Stimulated activated CD4-positive, alpha-beta T cell treated with anti-CD3 and anti-CD28 coated beads, Interleukin-2, amount 100 ng/mL, for 48 hours (primary cell): Measurements from ENCODE around the gene ERCC1.
"Not testable (repeated sequence)": the region's sequence is repeated elsewhere in the genome, so short reads cannot be mapped to it uniquely, and the experiment has no call there.

Experiments used
- DNase-seq, 2 donors: peaks; one replicate each; pipeline ENCODE4 v3.0.0-alpha.2; 2020

ERCC1 gene

DNA sequence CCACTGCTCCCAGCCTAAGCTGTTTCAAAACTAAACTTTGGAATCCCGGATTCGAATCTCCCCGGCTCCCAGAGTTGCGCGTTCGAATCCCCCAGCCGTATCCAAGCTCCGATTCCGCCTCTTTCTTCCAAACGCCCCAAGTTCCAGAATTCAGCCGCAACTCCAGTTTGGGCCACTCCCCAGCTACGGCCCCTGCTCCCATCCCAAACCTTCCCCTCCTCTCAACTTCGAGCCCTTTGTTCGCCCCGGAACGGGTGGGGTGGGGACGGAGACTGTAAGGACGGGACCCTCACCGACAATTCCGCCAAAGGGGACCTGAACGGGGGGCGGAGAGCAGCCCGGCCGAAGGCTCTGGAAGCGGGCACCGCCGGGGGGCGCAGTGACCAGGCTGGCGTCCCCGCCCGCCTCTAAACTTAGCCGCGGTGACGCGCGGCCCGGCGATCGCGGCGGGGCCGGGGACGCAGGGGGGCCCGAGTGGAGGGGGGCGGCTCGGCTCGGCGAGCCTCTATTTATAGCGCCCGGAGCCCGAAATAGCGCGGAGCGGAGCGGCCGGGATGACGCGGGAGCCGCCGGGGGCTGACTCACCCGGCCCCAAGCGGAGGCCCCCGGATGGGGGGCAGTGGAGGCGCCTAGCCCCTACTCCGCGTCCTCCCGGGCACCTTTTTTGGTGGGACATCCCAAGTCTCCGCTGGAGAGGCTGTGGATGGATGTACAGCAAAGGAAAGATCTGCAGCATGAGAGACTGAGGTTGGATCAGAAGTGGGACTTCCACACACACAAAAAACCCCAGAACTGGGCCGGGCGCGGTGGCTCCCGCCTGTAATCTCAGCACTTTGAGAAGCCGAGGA is 4.9 kb upstream of the ERCC1 start:
- DNase-seq: no peak

DNA sequence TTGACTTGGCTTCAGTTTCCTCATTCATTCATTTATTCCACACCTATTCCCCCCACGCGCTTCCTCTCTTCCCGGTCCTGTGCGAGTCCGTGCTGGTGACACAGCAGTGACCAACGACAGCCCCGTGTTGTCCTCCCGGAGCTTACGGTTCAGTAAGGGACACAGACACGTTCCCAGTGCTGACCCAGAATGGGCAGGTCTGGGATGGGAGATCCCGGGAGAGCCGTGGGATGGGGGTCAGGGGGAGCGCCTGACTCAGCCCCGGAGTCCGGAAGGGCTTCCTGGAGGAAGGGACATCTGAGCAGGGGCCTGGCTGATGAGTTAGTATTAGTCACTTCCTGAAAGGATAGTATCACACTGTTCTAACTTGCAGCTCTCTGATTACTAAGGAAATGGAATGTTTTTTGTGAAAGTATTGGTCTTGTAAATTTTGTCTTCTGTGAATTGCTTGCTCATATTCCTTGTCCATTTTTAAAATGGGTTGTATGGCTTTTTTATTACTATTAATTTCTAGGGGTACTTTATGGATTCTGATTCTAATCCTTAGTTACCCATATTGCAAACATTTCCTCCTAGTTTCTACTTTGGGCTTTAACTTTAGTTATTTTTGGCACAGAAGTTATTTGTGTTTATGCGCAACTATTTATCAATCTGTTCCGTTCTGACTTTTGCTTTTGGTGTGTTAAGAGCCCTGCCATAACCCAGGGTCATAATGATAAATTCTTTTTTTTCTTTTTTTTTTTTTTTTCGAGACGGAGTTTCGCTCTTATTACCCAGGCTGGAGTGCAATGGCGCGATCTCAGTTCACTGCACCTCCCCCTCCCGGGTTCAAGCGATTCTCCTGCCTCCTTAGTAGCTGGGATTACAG is 708 bp upstream of the ERCC1 start:
- peak in 1 of 2 donors; percentile 36 for DNase-seq

DNA sequence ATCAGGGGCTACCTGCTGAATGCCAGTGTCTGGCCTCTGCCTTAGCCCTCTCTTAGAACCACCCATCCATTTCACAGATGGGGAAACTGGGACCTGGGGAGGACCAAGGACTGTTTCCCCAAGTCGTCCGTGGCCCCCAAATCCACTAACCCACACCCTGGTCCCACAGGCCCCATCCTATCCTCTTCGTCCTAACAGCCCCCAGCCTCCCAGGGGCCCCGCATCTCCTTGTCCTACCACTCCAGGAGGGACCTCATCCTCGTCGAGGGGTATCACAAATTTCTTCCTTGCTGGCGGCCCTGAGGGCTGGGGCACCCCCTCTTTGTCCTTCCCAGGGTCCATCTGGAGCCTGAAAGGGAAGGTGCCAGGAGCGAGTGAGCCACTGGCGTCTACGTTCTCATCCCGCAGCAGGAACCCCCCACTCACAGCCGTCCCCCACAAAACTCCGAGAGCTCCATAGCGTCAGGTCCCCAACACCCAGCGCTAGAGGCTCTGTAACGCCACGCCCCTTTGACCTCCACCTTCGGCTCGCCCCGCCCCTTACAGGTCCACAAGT is 606 bp downstream of the ERCC1 start:
- DNase-seq: peak in 1 of 2 donors; percentile 83

DNA sequence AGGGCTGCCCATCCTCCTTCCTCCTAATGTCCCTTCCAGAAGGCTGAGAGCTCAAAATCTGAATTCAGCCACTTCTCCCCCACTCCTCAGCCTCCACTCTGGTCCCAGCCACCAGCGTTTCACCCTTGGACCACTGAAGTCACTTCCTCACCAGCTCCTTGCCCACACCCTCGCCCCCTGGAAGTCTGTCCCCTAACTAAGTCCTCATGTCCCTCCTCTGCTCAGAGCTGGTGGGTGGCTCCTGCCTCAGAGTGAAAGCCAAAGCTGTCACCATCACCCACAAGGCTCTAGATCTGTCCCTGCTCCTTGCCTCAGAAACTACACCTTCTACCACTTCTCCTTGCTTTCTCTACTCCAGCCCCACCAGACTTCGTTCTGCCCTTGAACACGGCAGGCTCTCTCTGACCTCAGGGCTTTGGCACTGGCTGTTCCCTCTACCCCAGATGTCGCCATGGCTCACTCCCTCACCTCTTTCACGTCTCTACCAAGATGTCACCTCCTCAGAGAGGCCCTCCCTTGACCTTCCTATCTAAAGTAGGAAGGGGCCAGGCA is 1.7 kb downstream of the ERCC1 start:
- no peak for DNase-seq

DNA sequence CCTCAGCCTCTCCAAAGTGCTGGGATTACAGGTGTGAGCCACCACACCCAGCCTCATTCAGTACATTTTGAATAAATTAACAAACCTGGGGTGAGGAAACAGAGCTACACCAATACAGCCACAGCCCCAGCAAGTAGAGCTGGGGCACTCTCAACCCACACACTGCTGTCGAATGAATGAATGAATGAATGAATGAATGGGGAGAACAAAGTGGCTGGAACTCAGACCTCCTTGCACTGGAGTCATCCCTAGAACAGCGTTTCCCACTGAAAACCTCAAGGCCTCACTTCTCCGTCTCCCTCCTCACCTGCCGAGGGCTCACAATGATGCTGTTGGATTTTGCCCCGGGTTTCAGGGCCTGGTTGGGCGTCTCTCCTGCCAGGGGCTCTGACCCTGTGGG is 2.8 kb downstream of the ERCC1 start:
- DNase-seq: no peak

DNA sequence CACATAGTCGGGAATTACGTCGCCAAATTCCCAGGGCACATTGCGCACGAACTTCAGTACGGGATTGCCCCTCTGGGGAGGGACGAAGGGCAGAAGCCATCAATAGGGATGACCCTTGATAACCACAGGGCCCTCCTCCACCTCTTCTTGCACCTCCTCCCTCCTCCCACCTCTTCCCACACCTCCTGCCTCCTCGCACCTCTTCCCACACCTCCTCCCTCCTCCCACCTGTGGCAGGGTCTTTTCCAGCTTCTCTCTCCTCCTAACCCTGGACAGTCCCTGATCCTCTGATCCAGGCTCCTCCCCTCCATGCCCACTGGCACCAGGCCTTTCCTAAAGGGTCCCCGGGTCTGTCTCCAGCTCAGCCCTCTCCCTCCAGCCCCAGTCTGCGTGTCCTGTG is 3.4 kb downstream of the ERCC1 start:
- DNase-seq: no peak

DNA sequence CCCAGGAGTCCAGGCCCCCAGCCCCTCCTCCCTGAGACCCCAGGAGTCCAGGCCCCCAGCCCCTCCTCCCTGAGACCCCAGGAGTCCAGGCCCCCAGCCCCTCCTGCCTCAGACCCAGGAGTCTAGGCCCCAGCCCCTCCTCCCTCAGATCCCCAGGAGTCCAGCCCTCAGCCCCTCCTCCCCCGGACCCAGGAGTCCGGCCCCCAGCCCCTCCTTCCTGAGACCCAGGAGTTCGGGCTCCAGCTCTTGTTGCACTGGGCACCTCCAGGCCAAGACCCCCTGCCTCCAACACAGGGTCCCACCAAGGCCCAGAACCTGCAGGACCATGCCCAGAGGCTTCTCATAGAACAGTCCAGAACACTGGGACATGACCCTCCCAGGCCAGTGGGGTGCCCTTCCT is 3.8 kb downstream of the ERCC1 start:
- DNase-seq: no peak

DNA sequence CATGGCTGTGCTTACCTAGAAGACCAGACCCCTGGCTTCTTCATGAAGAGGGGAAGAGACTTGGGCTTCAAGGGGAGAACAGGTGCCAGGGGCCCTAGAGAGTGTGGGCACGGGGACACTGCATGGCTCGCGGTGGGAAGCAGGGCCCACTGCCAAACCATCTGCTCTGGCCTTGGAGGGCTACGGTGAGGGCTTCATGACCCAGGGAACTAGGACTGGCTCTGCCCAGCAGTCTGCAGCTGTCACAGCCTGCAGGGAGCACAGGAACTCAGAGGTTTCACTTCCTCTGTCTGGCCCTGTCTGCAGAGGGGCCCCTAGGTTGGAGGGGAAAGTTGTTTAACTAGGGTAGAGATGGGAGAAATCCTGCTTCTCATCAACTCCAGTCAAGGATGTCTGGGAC is 4.3 kb downstream of the ERCC1 start:
- no peak for DNase-seq

DNA sequence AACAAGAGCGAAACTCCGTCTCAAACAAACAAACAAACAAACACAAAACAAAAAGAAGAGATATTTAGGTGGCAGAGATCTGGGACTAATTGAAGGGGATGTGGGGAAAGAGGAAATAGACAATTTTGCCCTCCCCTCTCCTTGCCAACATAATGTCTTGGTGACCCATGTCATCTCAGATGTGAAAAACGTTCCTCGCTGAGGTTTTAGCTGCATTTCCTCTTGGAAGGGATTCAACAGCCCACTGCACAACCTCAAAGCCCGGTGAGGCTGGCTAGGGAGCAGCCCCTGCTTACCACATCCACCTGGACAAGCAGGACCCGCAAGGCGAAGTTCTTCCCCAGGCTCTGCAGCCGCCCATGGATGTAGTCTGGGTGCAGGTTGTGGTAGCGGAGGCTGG is 4.9 kb downstream of the ERCC1 start:
- no peak for DNase-seq

DNA sequence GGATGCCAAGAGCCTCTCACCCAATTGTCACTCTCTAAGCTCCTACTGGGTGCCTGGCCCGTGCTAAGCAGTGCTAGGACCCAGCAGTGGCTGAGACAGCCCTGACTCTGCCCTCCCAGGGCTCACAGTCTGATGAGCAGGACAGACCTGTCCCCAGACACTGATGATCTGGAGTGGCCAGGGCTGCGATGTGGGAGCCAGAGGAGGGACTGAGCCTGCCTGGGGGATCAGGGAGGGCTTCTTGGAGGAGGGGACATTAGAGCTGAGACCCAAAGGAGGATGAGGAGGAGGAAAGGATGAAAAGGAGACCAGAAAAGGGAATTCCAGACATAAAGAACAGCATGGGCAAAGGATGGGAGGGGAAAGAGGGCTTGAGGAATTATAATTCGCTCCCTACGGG is 6.6 kb downstream of the ERCC1 start:
- no peak for DNase-seq

DNA sequence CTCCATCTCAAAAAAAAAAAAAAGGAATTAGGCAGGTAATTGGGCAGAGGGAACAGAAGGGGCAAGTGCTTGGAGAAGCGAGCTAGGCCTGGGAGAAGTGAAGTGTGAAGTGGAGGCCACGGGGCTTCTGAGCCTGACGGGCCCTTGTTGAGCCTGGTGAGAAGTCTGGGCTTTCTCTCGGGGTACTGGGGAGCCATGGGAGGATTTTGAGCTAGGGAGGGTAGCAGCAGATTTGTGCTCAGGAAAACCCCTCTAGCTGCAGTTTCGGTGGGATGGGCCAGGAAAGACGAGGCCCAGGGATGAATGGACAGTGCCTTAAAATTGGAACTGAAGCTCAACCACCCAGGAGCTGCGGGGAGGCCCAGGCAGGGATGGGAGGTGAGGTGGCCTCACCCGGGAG is 9.2 kb downstream of the ERCC1 start:
- no peak for DNase-seq

DNA sequence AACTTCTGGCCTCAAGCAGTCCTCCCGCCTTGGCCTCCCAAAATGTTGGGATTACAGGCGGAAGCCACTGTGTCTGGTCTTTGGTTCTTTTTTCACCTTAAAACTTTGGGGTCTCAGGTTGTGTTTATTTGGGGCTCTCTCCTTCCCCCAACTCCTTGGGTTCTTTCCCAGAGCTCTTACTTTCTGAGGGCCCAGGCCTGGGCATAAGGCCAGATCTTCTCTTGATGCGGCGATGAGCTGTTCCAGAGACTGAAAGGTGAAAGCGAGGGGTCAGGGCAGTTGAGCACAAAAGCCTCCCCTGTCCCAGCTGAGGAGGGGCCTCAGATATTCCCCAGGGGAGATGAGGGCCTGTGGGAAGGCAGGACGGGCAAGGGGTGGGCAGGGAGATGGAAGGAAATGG is 10.2 kb downstream of the ERCC1 start:
- no peak for DNase-seq

DNA sequence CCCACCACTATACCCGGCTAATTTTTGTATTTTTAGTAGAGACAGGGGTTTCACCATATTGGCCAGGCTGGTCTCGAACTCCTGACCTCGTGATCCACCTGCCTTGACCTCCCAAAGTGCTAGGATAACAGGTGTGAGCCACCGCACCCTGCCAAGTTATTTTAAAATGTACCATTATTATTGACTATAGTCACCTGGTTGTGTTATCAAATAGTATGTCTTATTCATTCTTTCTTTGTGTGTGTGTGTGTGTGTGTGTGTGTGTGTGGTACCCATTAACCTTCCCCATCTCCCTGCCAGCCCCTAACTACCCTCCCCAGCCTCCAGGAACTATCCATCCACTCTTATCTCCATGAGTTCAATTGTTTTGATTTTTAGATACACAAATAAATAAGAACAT is 13.4 kb downstream of the ERCC1 start:
- DNase-seq: not testable (repeated sequence)

DNA sequence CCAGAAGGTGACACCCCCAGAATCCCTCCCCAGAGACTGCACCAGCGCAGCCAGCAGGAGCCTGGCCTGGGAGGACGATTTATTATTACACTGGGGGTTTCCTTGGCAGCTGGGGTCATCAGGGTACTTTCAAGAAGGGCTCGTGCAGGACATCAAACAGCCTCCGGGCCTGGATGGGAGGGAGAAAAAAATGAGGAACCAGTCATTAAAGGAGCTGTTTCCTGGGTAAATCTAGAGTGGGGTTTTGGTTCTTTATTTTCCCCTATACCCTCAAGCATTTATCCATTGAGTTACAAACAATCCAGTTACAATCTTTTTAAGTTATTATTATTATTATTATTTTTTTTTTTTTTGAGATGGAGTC is 14.2 kb downstream of the ERCC1 start:
- DNase-seq: no peak

DNA sequence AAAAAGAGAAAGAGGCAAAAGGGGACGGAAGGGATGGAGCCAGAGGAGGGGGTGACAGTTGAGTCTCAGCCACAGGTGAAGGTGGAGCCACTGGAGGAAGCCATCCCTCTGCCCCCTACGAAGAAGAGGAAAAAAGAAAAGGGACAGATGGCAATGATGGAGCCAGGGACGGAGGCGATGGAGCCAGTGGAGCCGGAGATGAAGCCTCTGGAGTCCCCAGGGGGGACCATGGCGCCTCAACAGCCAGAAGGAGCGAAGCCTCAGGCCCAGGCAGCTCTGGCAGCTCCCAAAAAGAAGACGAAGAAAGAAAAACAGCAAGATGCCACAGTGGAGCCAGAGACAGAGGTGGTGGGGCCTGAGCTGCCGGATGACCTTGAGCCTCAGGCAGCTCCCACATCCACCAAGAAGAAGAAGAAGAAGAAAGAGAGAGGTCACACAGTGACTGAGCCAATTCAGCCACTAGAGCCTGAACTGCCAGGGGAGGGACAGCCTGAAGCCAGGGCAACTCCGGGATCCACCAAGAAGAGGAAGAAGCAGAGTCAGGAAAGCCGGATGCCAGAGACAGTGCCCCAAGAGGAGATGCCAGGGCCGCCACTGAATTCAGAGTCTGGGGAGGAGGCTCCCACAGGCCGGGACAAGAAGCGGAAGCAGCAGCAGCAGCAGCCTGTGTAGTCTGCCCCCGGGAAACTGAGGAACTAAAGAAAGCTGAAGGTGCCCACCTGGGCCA is 14.7 kb downstream of the ERCC1 start:
- no peak for DNase-seq

DNA sequence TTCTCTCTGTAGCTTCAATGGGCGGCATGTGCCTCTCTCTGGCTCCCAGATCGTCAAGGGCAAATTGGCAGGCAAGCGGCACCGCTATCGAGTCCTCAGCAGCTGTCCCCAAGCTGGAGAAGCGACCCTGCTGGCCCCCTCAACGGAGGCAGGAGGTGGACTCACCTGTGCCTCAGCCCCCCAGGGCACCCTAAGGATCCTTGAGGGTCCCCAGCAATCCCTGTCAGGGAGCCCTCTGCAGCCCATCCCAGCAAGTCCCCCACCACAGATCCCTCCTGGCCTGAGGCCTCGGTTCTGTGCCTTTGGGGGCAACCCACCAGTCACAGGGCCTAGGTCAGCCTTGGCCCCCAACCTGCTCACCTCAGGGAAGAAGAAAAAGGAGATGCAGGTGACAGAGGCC is 15.6 kb downstream of the ERCC1 start:
- DNase-seq: no peak

DNA sequence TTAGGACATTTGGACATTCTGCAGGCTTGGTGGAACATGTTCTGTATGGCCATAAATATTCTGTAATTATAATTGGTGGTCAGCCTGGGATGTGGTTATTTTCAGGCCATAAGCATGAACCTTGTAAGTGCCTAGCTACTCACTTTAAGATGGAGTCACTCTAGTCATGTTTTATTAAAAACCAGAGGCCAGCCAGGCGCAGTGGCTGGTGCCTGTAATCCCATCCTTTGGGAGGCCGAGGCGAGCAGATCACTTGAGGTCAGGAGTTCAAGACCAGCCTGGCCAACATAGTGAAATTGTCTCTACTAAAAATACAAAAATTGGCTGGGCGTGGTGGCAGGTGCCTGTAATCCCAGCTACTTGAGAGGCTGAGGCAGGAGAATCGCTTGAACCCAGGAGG is 16.1 kb downstream of the ERCC1 start:
- DNase-seq: not testable (repeated sequence)

DNA sequence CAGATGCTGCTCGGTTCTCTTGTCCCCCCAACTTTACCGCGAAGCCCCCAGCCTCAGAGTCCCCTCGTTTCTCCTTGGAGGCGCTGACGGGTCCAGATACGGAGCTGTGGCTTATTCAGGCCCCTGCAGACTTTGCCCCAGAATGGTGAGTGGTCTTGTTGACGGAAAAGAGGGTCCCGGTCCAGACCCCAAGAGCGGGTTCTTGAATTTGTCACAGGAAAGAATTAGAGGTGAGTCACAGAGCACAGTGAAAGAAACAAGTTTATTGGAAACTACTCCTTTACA is 16.7 kb downstream of the ERCC1 start:
- DNase-seq: no peak

DNA sequence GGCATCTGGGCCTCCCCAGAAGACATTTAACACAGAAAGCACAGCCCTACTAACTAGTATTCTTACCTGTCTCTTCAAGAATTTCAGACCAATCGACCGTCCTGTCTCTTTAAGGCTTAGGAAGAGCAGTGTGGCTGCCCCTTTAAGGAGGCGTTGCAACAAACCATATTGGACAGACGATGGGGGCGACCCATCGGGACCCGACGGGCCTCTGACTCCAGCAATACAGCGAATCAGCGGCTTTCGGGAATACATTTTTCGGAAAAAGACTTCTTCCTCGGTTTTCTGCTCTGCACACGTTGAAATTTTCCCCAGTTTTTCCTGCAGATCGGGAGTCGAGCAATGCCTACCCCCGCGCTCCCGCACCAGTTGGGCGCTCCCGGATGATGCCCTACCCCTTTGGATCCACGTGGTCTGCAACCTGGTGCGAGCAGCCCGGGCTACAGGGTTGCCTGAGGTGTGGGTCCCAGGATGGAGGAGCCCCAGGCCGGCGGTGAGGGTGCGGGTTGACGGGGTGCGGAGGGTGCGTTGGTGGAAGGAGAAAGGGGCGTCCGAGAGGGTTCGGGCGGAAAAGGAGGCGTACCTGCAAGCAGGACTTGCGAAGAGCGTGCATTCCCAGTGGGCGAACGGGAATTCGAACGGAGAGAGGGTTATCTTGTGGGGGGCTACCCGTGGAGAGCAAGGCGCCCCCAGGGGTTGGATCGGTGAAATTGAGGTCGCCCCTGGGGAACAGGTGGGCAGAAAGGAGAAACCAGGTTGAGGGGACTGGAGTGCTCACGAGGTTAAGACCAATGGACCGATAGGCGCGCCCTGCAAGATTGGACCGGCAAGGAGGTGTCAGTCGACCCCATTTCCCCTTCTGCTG is 17.3 kb downstream of the ERCC1 start, which contains the start of gene POLR1G:
POLR1G (plus strand) TSS at position 419 of the 865 bp plus-strand sequence; CDS start at position 472, 53 bp downstream.
- peak; percentile 69 to 77 for DNase-seq

DNA sequence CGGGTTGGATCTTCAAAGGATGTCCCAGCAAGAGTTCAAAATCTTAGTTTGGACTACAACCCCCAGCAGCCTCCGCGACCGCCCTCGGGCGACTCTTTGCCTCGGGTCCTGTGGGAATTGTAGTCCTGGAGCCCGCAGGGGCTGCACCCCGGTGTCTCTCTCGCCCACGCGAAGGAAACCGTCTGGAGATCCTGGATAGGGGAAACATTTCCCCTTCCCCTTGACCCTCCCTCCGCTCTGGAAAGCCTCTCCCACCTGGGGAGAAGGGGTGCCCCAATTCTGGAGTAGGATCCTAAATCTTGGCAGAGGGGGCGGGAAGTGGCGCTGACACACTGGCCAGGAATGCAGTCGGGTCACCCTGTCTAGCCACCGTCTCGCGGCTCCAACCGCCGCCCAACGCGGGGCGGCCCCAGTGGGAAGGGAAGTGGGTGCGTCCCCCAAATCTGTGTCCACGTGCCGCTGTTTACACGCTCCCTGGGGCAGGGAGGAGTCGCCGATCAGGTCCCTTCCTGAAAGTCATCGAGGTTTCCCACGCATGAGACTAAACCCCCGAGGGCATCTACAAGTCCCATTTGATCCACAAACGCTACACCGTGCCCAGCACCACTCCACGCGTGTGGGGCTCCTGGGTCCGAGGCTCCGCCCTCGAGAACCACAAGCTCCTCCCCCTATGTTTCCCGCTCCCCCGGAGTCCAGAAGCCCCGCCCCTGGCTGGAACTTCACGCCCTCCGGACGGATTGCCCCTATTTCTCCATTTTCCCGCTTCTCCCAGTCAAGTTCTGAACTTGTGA is 18.1 kb downstream of the ERCC1 start:
- peak; percentile 72 to 76 for DNase-seq
